ENCODE measurements around the gene ANKRD13A.
"Not testable (repeated sequence)": the region's sequence is repeated elsewhere in the genome, so short reads cannot be mapped to it uniquely, and the experiment has no call there.

The ANKRD13A gene

DNA sequence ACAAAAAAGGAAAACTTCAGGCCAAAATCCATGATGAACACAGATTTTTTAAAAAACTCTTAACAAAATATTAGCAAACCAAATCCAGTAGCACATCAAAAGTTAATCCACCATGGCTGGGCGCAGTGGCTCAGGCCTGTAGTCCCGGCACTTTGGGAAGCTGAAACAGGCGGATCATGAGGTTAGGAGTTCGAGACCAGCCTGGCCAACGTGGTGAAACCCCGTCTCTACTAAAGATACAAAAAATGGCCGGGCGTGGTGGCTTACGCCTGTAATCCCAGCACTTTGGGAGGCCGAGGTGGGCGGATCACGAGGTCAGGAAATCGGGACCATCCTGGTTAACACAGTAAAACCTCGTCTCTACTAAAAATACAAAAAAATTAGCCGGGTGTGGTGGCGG is 13.0 kb upstream of the ANKRD13A start:
- DNase-seq = not testable (repeated sequence)

DNA sequence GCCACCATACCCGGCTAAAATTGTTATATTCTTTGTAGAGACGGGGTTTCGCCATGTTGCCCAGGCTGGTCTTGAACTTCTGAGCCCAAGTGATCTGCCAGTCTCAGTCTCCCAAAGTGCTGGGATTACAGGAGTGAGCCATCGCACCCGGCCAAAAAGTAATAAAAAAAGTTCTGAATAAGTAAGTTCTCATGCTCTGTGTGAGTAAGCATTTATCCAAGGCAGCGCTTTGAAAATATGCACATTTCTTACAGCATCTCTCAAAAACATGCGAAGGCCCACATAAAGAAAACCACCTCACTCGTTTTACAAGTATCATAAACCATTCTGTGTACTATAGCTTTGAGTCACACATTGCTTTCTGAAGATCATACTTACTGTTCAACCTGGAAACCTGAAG is 11.6 kb upstream of the ANKRD13A start:
- no peak for DNase-seq

DNA sequence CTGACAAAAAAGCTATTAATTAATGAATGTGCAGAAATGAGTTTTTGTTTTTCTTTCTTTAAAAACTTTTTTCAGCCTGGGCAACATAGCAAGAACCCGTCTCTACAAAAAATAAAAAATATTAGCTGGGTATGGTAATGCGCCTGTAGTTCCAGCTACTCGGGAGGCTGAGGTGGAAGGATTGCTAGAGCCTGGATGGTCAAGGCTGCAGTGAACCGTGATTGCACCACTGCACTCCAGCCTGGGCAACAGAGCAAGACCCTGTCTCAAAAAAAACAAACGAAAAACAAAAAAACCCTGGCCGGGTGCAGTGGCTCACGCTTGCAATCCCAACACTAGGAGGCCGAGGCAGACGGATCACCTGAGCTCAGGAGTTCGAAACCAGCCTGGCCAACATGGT is 11.0 kb upstream of the ANKRD13A start:
- DNase-seq = no peak

DNA sequence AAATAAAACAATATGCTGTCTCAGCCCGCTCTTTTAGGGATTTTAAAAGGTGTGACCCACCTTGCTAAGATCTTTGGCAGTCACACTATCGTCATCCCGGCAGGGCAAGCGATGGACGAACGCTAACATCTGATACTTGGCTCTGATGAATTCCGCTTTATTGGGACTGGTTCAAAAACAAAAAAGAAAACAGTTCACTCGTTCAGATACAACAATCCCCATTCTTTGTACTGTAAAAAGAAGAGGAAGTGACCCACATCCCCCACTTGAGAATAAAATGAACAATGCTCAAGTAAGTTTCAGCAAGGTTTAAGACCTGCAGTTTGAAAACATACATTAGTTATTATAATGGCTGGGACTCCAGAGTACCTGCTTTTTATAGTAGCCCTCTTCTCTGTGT is 10.3 kb upstream of the ANKRD13A start:
- no peak for DNase-seq

DNA sequence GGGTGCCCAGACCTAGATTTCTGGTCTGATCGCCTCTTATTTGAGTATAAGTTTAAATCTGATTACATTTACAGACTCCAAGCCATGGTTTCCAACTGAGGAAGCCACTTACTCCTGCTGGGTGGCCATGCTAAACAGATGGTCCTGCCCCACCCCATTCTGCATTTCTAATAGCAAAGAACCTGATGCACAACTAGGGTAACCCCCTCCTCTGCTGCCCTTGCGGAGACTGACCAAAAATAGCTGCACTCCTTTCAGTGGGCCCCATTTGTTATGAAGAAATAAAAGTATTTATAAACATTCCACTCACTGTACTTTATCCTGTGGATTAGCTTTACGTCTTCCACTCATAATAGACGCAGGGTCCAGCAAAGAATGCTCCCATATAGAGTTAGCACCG is 9.8 kb upstream of the ANKRD13A start:
- no peak for DNase-seq

DNA sequence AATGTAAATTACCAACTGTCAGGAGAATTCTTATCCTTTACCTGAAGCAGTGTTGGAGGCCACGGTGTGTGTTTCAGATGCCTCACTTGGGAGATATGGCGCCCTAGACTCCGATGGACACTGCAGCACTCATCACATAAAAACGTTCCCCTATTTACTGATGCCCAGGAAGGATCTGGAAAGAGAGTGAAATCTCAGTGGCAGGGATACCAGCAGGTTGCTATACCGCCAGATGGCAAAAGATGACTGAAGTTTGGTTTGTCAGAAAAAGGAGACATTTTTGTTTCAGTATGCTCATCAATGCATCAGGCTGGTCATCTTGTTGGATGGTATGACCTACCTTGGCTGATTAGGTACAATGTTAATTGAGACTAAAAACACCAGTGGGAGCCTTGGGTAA is 7.6 kb upstream of the ANKRD13A start:
- no peak for DNase-seq

DNA sequence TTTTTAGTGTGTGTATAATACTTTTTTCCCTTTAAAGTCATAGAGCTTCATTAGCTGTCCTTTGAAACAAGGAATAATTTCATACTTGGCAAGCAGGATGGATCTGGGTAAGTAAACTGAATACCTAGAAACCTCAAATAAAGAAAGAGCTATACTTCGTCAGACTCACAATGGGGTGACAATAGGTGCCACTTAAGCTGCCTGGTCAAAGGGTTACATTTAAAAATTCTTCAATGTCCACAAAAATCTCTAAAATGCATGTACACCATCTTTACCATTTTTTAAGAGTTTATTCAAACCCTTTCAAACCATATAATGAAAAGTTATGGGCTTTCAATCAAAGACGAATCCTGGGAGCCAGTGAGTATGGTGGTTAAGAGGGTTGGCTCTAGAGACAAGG is 6.1 kb upstream of the ANKRD13A start:
- DNase-seq = peak; percentile 38

DNA sequence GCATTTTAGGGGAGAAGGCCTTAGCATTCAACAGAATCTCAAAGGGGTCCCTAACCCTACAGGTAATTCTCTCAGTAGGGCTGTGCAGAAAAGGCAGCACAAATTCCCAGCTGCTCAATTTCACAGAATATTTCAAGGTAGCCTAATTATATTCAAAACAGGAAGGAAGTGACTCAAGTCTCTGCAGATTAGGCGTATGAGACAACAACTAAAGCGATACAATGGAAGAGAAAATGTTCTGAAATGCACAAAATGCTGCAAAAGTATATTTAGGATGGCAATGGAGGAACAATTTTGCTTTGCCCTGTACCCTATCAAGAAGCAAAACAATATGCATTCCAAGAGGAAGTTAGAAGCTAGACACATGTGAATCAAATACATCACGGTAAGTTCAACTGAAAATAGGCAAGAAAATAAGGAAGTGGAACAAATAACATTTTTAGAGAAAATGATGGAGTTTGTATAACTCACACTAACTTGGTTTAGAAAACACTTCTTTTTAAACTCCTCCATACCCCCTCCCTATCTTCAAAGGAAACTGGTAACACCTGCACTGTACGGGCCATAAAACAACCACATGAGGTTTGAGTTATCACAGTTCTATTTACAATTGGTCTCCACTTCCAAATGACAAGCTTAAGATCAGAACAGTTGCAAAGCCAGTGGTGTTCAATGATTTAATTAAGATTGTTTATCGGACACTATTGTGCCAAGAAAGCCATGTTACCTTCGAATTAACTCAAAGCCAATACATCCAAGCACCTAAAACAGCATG is 4.6 kb upstream of the ANKRD13A start:
- DNase-seq = no peak

DNA sequence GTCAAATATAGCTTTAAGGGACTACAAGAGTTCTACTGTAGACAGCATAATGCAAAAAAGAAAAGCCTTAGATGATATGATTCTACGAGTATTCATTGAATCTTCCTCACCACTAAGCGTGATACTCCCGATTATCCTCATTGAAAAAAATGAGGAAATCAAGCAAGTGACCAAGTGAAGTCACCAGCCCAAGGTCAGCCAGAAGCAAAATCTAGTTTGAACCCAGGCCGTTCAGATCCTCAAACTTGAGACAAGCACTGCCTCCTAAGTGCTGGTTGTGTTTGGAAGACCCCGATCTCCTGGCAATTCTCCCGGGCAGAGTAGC is 3.9 kb upstream of the ANKRD13A start:
- no peak for DNase-seq

DNA sequence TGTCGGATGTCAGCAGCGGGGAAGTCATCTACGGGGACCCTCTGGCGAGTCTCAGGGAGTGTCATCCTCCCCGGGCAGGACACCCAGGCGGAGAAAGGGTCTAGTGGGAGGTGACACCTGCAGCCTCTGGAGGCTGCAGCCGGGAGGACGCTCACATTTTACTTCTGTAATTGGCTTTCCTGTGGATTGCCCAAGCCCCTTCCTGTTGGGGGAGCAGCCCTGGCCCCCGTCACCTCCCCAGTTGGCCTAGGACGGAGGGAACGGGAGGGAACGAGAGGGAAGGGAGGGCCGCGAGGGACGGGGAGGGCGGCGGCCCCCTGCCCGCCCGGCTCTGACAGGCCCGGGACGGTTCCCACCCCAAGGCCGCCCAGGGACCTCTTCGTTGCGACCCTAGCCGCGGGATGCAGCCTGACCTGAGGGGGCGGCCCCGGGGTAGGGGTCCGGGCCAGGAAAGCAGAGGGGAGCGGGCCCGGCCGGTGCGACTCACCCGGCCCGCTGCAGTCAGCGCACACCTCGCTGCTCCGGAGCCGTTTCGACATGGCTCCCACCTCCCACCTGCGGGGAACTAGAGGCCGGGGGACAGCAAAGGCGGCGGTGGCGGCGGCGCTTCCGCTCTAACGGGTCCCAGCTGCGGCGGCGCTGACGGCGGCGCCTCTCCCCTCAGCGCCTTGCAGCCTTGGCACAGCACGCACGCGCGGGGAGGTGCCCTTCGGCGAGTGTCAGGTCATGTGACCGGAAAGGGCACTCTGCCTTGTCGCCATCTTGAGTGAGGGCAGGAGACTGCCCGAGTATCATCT is 3.3 kb upstream of the ANKRD13A start, which contains the start of gene GIT2:
Gene GIT2 (minus strand): TSS at position 683 of the 797 bp plus-strand sequence. CDS start 144 bp downstream, at position 539.
- DNase-seq = peak; percentile 90

DNA sequence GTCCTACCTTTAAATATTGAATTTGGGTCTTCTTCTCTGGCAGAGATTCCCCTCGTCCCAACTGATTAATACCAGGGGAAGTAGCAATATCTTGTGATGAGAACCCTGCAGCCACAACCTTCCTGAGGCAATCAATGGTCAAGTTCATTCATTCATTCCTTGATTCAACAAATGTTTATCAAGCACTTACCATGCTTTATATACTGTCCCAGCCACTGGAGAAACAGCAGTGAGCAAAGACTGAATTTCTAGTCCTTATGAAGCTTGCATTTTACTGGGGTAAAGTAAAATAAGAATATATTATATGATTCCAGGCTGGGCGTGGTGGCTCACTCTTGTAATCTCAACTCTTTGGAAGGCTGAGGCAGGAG is 2.8 kb upstream of the ANKRD13A start:
- no peak for DNase-seq

DNA sequence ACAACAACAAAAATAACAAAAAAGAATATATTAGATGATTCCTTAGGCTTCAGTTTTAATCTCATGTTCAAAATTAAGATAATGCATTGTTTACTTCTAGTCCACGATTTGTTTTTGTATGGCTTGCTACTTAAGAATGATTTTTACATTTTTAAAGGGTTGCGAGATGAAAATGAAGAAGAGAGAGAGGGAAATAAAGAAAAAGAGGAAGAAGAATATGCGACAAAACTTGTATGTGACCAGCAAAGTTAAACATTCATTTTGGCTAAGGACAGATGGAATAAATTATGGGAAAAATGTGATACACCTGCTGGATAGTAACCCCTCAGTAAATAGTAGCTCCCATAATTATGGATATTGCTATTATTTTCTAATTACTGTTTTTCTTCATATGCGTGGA is 1.8 kb upstream of the ANKRD13A start:
- no peak for DNase-seq

DNA sequence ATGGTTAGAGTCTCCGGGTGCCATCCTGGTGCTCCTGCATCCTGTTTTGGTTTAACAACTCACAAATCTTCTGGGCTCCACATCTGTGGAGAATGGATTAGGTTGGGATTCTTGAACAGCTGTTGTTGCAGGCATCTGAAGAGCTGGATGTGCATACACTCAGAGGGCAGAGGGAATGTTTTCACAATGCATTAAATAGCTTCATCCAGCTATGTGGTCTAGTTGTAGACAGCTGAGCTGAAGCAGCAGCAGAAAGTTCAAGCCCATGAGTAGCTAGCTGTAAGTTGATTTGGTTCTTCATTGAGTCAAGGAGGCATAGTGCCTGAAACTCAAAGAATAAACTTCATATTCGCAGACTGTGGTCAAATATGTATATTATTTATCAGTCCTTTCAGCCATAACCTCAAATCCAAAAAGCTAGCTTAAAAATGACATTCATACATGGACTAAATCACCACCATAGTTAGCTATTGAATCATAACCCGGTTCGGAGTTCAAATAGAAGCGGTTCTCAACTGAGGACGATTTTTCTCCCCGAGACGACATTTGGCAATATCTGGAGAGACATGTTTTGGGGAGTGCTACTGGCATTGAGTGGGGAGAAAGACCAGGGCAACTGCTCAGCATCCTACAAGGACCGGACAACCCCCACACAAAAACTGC is 858 bp upstream of the ANKRD13A start:
- peak; percentile 59 for DNase-seq

DNA sequence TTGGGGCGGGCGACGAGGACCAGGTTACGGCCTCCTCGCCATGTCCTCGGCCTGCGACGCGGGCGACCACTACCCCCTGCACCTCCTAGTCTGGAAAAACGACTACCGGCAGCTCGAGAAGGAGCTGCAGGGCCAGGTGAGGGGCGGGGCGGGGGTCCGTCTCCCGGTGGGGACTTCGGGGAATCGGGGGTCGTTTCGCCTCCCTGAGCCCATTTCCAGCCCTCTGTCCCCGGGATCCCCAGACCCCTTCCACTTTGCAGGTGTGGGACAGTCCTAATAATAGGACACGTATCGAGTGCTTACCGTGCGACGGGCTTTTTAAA is 380 bp downstream of the ANKRD13A start:
- no peak for DNase-seq

DNA sequence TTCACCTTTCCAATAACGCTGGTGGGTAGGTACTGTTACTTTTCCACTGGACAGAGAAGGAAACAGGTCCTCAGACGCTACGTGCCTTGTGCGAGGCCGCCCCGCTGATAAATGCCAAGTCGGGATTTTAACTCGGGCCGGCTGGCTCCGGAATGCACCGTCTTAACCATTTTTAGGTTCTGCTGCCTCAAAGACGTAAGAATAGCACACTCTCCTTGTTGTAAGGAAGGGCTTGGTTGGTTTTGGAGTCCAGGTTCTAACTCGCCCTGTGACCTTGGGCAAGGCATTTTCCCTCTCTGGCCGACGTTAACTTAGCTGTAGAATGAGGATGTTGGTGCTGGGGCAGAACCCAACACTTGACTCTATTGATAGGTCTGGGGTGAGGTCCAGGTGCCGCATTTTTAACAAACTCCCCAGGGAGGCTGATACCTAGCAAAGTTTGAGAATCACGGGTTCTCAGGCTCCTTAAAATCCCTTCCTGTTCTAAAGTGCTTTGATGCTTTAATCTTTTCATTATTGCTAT is 814 bp downstream of the ANKRD13A start:
- peak; percentile 36 for DNase-seq

DNA sequence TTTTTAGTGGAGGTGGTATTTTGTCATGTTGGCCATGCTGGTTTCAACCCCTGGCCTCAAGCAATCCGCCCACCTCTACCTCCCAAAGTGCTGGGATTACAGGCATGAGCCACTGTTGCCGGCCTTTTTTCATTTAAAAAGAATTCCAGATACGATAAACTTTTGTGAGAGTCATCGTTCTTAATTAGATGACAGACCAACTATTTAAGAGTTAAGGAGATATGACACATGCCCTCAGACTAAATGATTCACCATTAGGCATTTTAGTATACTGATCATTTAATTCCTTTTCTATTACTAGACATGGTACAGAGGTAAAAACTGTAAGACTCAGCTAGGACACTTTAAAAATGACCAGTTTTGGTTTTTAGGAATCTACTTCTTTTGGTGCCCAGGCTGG is 2.4 kb downstream of the ANKRD13A start:
- DNase-seq = peak; percentile 89

DNA sequence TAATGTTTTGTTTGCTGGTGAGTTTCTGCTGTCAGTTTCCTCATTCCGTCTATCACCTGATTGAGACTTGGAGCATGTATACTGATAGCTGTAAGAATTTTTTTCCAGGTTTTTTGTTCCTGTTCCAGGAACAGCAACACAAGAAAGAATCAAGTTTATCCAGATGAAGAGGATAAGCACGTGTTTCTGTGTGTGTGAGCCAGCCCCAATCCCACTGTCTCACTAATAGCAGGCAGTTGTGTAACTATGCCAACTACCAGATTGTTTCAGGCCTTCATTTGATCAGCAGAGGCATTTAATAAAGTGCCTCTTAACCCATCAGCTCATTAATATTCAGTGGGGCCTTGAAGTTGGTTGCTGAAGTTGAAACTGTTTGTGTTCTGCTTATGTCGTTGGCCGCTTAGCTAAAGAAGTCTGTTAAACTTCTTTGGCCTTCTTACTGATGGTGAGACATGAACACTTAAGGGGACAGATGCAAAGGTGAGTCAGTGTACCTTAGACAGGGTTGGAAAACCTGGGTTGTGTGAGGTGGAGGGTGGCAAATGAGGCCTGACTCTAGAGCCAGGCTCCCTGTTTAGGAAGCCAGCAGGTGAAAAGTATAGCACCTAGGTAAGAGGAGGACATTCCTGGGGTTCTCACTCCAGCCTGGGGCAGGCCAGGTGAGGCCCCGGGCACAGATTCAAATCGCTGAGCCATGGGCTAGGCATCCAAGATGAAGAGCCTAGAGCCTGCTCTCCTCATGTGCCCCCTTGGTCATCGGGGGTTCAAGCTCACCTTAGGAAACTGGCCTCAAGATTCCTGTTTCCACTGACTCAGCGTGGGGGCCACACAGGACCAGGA is 3.7 kb downstream of the ANKRD13A start:
- peak; percentile 29 for DNase-seq

DNA sequence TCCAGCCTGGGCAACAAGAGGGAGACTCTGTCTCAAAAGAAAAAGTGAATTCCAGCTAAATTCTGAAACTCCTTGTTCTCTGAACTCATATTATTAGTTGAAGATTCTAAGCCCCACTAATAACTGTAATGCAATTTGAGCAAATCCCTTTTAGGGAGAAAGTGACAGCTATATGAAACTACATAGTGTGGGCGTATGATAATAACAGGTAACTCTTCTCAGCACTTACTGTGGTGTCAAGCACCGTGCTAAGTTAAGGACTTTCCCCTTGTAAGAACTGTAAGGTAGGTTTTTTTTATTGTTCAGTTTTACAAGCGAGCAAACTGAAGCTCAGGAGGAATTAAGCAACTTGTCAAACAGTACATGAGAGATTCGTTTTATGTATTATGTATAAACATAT is 5.4 kb downstream of the ANKRD13A start:
- DNase-seq = no peak

DNA sequence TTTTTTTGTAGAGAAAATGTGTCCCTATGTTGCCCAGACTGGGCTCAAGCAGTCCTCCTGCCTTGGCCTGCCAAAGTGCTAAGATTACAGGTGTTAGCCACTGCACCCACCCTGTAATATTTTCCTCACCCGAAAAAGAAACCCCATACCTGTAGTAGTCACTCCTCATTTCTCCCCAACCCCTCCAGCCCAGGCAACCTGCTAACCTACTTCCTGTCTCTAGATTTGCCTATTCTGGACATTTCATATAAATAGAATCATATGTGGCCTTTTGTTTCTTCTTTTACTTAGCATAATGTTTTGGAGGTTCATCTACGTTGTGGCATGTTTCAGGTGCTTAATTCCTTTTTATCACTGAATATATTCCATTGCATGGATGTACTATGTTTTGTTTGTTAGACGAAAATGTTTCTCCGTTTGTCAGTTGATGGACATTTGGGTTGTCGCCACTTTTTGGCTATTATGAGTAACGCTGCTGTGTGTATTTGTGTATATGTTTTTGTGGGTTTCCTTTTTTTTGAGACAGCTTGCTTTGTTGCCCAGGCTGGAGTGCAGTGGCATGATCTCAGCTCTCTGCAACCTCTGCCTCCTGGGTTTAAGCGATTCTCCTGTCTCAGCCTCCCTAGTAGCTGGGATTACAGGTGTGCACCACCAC is 6.2 kb downstream of the ANKRD13A start:
- DNase-seq = no peak

DNA sequence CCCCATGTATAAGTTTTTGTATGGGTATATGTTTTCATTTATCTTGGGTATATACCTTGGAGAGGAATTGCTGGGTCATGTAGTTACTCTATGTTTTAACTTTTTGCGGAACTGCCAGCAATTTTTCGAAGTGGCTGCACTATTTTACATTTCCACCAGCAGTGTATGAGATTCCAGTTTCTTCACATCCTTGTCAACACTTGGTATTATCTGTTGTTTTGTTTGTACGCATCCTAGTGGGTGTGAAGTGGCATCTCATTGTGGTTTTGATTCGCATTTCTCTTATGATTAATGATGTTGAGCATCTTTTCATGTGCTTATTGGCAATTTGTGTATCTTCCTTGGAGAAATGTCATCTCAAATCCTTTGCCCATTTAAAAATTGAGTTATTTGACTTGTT is 6.9 kb downstream of the ANKRD13A start:
- no peak for DNase-seq

DNA sequence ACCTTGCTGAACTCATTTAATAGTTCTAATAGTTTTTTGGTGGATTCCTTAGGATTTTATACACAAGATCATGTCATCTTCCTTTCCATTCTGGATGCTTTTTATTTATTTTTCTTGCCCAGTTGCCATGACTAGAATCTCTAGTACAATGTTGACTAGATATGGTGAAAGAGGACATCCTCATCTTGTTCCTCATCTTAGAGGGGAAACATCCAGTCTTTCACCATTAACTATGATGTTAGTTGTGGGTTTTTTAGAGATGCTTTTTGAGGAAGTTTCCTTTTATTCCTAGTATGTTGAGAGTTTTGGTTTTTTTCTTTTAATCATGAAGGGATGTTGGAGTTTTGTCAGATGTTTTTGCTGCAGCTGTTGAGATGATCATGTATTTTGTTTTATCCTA is 8.7 kb downstream of the ANKRD13A start:
- no peak for DNase-seq

DNA sequence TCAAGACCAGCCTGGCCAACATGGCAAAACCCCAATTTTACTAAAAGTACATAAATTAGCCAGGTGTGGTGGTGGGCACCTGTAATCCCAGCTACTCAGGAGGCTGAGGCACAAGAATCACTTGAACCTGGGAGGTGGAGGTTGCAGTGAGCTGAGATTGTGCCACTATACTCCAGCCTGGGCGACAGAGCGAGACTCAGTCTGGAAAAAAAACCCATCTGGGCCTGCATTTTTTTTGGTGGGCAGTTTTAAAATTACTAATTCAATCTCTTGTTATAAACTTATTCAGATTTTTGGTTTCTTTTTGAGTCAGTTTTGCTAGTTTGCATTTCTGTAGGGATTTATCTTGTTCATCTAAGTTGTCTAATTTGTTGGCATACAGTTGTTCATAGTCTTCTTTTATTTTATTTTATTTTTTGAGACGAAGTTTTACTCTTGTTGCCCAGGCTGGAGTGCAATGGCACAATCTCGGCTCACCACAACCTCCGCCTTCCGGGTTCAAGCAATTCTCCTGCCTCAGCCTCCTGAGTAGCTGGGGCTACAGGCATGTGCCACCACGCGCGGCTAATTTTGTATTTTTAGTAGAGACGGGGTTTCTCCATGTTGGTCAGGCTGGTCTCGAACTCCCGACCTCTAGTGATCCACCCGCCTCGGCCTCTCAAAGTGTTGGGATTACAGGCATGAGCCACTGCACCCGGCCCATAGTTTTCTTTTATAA is 9.6 kb downstream of the ANKRD13A start:
- DNase-seq = not testable (repeated sequence)
